Activated T-helper 17 cell treated with anti-CD3 and anti-CD28 coated beads, Interleukin-2, amount 50 U/mL, for 72 hours (primary cell): ENCODE data around the gene DACT2. TPM values are rescaled to one million over a fixed set of nuclear protein-coding genes. Genes with fewer than 3 reads are reported as not detected.
"Not testable (repeated sequence)": the region's sequence is repeated elsewhere in the genome, so short reads cannot be mapped to it uniquely, and the experiment has no call there.

Experiments used
- ATAC-seq: fragments of 150-1000 bp; cut with Tn5 transposase; replicated peaks from 2 replicates; pipeline ENCODE4 v1.10.0; 2021; ENCODE audit warnings: mild to moderate bottlenecking, moderate library complexity
- H3K27ac Mint-ChIP-seq: one replicate; pipeline ENCODE4 v1.8.0; 2022; ENCODE audit warnings: mixed read lengths
- H3K27me3 Mint-ChIP-seq: one replicate; pipeline ENCODE4 v1.8.0; 2022; ENCODE audit warnings: mixed read lengths
- H3K36me3 Mint-ChIP-seq: one replicate; pipeline ENCODE4 v1.8.0; 2022; ENCODE audit warnings: low read depth, mild to moderate bottlenecking, mixed read lengths
- H3K4me1 Mint-ChIP-seq: one replicate; pipeline ENCODE4 v1.8.0; 2022; ENCODE audit warnings: mixed read lengths
- H3K4me3 Mint-ChIP-seq: one replicate; pipeline ENCODE4 v1.8.0; 2022; ENCODE audit warnings: mild to moderate bottlenecking, mixed read lengths
- H3K9me3 Mint-ChIP-seq: one replicate; pipeline ENCODE4 v1.8.0; 2022; ENCODE audit warnings: mixed read lengths
- total RNA-seq, 2 donors: library from RNA; stranded (reverse); gene quantifications; one replicate each; pipeline ENCODE4 v1.2.3, GENCODE V29; 2022

The DACT2 gene
- total RNA-seq, 2 donors from 2014 or later: 0.13 TPM; not detected in 1

DNA sequence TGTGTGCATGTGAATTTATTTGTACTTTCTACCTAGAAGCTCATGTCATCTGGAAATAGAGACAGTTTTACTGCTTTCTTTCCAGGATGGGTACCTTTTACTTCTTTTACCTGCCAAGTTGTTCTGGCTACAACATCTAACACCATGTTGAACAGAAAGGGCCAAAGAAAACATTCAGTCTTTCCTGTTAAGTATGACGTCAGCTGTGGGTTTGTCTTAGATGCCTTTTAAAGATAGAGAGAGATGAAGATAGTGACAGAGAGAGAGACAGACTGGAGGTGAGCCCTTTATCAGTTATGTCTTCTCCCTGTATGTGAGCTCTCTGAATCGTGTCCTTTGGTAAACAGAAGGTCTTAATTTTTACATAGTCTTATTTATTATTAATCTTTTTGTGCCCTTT, 3.4 kb upstream of the DACT2 start:
- H3K36me3 Mint-ChIP-seq: peaks cover 5% of the 10 kb centered on the region
- no peak overlapping the region for H3K27ac Mint-ChIP-seq
- H3K4me3 Mint-ChIP-seq: no peak overlapping the region
- H3K4me1 Mint-ChIP-seq: no peaks in the 10 kb centered on the region
- peaks cover 5% of the 10 kb centered on the region for H3K9me3 Mint-ChIP-seq
- H3K27me3 Mint-ChIP-seq: peaks cover 50% of the 10 kb centered on the region
- ATAC-seq: no peak

DNA sequence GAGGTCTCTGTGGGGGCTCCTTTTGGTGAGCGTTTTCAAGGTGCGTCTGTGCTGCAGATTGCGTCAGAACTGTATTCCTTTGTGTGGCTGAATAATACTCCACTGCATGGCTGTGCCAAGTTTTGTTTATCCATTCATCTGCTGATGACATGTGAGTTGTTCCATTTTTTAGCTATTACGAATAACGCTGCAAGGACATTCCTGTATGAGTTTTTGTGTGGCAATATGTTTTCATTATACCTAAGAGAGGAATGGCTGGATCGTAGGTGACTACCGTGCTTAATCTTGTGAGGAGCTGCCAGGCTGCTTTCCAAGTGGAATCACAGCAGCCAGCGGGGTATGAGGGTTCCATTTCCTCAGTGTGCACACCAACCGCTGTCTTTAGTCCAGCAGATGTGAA, 1.1 kb upstream of the DACT2 start:
- no peak for ATAC-seq

DNA sequence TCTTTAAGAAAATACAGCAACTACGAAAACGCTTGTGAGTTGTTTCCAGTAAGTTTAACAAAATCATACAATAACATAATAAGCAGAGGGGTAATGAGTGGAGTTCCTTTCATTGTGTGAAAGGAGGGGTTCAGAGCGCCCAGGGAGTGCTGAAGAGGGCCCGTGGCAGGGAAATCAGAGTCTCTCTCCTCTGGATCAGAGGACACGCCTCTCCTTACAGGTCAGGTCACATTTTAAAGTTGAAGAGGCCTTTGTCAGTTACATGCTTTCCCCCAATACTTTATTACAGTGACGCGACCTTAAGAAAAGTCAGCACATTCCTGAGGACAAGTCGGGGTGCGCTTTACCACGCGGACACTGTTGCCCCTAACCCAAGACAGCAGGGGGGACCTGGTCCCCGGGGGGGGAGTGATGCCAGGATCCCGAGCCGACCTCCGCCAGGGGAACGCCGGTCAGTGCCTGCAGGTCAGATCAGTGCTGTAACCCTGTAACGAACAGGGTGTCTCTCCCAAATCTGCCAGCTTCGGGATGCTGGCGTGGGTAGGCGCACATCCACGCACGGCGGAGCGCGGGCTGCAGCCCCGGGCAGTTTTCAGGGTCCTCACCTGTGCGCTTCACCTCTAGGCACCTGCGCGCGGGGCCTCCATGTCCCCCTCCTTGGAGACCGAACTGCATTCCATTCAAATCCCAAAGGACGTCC, 848 bp downstream of the DACT2 start:
- peaks cover 34% of the 10 kb centered on the region for H3K27me3 Mint-ChIP-seq
- H3K27ac Mint-ChIP-seq: no peak overlapping the region
- peaks cover 5% of the 10 kb centered on the region for H3K36me3 Mint-ChIP-seq
- peaks cover 5% of the 10 kb centered on the region for H3K9me3 Mint-ChIP-seq
- no peak overlapping the region for H3K4me3 Mint-ChIP-seq
- H3K4me1 Mint-ChIP-seq: no peaks in the 10 kb centered on the region
- ATAC-seq: no peak

More for the DNA sequence above, 1.1 kb upstream of the DACT2 start:
- Mint-ChIP-seq H3K4me1 (no peaks in the 10 kb centered on the region), H3K9me3 (peaks cover 5% of the 10 kb centered on the region), H3K27me3 (peaks cover 34% of the 10 kb centered on the region), H3K4me3 (no peak overlapping the region), H3K36me3 (peaks cover 5% of the 10 kb centered on the region), H3K27ac (no peak overlapping the region)

DNA sequence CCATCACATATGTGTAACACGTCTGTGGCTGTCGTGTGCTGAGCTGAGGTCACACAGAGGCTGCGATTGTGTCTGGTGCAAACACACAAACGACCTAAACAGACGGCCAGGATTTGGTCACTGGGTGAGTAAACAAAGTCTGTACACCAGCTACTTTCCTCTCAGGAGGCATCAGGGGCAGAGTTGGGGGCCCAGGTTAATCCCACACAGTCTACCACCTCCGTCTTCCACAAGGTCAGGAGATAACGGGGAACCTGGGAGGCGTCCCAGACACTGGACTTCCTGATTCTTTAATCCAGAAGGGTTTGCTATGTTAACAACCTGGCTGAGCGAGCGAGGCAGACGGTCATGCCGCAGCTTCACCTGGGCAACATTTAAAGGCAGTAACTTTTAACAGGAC, 1.5 kb downstream of the DACT2 start:
- H3K4me3 Mint-ChIP-seq: no peak overlapping the region
- H3K27me3 Mint-ChIP-seq: peaks cover 35% of the 10 kb centered on the region
- ATAC-seq: no peak

DNA sequence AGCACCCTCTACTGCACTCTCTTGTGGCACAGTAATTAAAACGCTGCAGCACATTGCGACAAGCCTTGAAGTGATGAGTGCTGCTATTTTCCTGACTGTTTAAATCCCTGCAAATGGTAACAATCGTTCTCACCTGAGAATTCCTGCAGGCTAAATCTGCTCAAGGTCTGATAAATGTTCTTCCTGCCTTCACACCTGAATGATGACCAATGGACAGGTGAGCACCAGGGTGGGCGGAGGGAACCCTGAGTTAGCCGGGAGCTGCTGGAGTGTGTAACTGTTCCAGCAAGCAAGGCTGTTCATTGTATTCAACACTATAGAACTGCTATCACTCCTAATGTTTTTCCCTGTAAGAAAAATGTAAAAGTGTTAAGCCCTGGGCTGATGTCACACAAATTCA, 4.0 kb downstream of the DACT2 start:
- Mint-ChIP-seq H3K4me3 (no peak overlapping the region), H3K9me3 (no peaks in the 10 kb centered on the region), H3K4me1 (no peaks in the 10 kb centered on the region), H3K36me3 (no peaks in the 10 kb centered on the region), H3K27me3 (peaks cover 25% of the 10 kb centered on the region), H3K27ac (no peak overlapping the region)
- ATAC-seq: no peak

More for the DNA sequence above, 1.5 kb downstream of the DACT2 start:
- peaks cover 5% of the 10 kb centered on the region for H3K36me3 Mint-ChIP-seq
- H3K4me1 Mint-ChIP-seq: no peaks in the 10 kb centered on the region
- H3K9me3 Mint-ChIP-seq: peaks cover 5% of the 10 kb centered on the region
- no peak overlapping the region for H3K27ac Mint-ChIP-seq

DNA sequence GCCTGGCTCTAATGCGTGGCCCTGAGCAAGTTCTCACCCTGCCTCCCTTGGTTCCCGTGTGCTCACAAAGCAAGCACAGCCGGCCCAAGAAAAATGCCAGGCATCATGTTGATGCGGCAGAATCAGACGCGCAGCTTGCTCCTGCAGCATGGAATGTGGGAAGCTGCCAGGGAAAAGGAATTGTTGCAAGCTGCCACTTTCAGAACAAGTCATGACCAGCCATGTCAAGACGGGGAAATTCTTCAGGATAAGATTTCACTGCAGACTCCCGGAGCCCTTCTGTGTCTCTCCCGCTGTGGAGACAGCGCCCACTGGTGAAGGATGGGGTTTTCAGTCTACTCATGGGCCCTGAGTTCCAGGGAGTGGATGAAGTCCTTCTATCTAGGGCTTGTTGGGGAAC, 4.6 kb downstream of the DACT2 start:
- Mint-ChIP-seq H3K27ac (no peak overlapping the region), H3K9me3 (no peaks in the 10 kb centered on the region), H3K4me1 (no peaks in the 10 kb centered on the region), H3K36me3 (no peaks in the 10 kb centered on the region), H3K4me3 (no peak overlapping the region), H3K27me3 (peaks cover 22% of the 10 kb centered on the region)
- ATAC-seq: no peak

DNA sequence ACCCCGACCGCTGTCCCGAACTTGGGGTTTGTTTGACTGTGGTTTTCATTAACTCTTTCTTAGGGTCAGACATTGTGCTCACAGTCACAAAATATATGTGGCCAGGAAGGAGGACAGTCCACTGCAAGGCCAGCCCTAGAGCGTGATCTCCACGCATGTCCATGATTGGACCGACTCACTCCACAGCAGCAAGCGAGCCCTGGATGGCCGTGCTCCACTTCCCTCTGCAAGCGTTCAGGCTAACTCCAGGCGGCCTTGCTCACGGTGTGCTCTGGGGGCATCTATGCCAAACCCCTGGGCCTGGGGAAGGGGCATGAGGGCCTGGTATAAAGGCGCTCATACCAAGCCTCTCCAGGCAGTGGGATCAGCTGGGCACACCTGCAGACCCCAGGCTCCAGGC, 5.6 kb downstream of the DACT2 start:
- Mint-ChIP-seq H3K4me1 (no peaks in the 10 kb centered on the region), H3K27ac (no peak overlapping the region), H3K36me3 (no peaks in the 10 kb centered on the region), H3K9me3 (no peaks in the 10 kb centered on the region), H3K4me3 (no peak overlapping the region), H3K27me3 (peaks cover 22% of the 10 kb centered on the region)
- no peak for ATAC-seq

DNA sequence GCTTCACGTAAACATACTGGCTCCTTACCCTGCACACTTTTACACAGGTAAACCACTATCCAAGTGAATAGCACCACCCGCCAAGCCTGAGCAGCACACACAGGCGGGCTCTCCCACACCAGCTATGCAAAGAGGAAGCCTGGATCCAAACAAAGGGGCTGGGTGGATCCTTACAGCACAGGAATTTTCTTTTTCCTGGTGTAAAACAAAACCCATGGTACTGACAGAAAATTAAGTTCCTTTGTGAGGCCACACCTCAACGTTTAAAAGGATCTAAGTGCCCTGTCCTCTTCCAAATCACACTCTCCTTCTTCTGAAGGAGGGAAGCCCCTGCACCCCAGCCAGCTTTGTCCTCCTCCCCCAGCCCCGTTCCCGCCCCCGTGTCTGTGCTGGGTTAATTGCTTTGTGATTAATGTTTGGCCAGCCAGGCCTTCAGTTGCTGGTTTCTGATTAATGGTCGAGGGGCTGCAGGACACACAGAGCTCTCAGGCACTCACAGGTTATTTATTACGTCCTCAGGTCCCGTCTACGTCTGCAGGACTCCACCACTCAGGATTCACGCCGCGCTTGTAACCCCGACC, 6.1 kb downstream of the DACT2 start:
- H3K4me3 Mint-ChIP-seq: no peak overlapping the region
- no peaks in the 10 kb centered on the region for H3K9me3 Mint-ChIP-seq
- H3K27ac Mint-ChIP-seq: no peak overlapping the region
- no peaks in the 10 kb centered on the region for H3K36me3 Mint-ChIP-seq
- ATAC-seq: no peak
- peaks cover 20% of the 10 kb centered on the region for H3K27me3 Mint-ChIP-seq
- H3K4me1 Mint-ChIP-seq: no peaks in the 10 kb centered on the region

DNA sequence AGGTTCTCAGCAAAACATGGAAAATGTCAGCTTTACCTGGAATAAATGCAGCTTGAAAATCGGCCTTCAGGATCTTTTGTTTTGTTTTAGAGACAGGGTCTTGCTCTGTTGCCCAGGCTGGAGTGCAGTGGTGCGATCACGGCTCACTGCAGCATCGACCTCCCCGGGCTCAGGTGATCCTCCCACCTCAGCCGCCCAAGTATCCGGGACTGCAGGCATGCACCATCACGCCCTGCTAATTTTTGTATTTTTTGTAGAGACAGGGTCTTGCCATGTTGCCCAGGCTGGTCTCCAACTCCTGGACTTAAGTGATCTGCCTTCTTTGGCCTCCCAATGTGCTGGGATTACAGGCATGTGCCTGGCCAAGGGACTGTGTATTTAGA, 7.5 kb downstream of the DACT2 start:
- not testable (repeated sequence) for H3K9me3 Mint-ChIP-seq, H3K4me3 Mint-ChIP-seq, ATAC-seq, H3K4me1 Mint-ChIP-seq, H3K36me3 Mint-ChIP-seq, H3K27ac Mint-ChIP-seq
- H3K27me3 Mint-ChIP-seq: peaks cover 14% of the 10 kb centered on the region

DNA sequence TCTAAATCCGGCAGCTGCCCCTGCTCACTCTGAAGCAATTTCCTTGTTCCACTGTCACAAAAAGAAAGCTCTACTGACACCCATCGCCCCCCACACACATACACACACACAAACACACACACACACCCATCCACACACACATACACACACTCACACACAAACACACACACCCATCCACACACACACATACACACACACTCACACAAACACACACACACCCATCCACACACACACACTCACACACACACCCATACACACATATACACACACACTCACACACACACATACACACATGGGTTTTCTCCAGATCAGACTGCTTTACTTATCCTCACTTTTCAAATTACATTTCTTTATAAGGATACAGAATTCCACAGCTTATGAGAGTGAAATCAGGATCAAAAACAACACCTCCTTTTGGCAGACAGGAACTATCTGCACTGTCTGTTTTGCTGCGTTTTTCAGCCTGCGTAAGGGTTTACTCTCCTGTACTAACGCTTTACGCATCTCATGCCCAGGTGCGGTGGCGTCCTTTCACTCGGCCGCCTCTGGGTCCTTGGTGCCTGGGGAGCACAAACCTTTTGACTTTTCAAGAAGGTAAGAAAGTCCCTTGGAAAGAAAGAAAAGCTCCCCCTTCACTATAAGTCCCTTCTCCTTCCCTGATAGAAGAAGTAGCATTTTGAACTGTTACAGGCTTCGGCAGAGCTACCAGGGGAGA, 8.0 kb downstream of the DACT2 start:
- Mint-ChIP-seq H3K36me3 (no peaks in the 10 kb centered on the region), H3K4me1 (no peaks in the 10 kb centered on the region), H3K27ac (no peak overlapping the region), H3K9me3 (no peaks in the 10 kb centered on the region), H3K27me3 (peaks cover 14% of the 10 kb centered on the region), H3K4me3 (no peak overlapping the region)
- ATAC-seq: no peak

DNA sequence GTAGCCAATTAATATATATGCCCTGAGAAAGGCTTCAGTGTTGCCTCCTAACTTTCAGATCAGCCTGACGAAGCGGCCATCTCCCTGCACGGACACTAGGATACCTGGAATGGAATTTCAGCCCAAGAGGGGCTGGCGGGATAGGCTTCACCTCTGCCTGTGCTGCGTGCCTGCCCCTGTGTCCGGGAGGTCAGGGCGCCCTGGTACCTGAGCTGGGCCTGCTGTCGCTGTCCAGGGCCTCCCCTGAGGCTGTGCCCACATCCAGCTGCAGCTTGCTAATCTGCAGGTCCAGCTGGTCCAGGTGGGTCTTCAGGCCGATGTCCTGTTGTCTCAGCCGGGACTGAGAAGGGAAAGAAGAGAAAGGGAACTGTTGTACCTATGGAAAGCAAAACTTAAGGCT, 8.6 kb downstream of the DACT2 start:
- Mint-ChIP-seq H3K36me3 (no peaks in the 10 kb centered on the region), H3K27me3 (peaks cover 12% of the 10 kb centered on the region), H3K27ac (no peak overlapping the region), H3K4me1 (no peaks in the 10 kb centered on the region), H3K9me3 (no peaks in the 10 kb centered on the region), H3K4me3 (no peak overlapping the region)
- no peak for ATAC-seq

DNA sequence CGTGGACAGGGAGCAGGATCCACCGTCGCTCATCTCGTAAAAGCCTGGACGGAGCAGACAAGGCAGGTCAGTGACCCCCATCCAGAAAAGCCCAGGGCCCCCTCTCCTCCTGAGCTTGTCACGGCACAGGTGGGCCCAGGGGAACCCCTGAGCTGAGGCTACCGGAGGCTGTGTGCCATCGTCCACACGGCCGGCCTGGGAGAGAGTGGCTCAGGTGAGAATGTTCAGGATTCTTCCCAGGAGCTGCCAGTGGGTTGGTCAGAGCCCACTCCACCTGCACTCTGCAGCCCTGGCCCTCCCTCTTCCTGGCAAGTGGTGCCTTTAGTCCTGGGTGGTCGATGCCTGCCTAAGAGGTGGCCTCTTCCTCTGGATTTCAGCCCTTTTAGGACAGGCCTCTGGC, 9.2 kb downstream of the DACT2 start:
- Mint-ChIP-seq H3K27me3 (peaks cover 7% of the 10 kb centered on the region), H3K4me1 (no peaks in the 10 kb centered on the region), H3K4me3 (no peak overlapping the region), H3K27ac (no peak overlapping the region), H3K9me3 (no peaks in the 10 kb centered on the region), H3K36me3 (no peaks in the 10 kb centered on the region)
- ATAC-seq: no peak

DNA sequence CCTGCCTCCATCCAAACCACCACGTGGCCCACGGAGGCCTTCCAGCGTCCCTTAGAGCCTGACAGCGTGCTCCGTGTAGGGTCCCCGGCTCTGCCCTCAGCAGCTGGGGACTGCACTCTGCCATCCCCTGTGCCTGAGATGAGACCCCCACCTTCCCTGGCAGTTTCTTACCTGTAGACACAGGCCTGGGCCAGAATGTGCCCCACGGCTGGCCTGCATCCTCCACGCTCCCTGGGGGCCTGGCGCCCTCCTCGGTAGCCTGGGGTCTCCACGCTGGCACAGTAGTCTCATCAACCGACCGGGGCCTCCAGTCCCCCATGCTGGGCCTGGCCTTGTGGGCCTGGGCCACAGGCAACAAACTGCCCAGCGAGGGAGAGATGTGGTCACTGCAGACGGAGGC, 9.6 kb downstream of the DACT2 start:
- H3K27me3 Mint-ChIP-seq: peaks cover 8% of the 10 kb centered on the region
- ATAC-seq: no peak
- H3K27ac Mint-ChIP-seq: no peak overlapping the region
- no peaks in the 10 kb centered on the region for H3K9me3 Mint-ChIP-seq
- H3K36me3 Mint-ChIP-seq: no peaks in the 10 kb centered on the region
- H3K4me3 Mint-ChIP-seq: no peak overlapping the region
- no peaks in the 10 kb centered on the region for H3K4me1 Mint-ChIP-seq

DNA sequence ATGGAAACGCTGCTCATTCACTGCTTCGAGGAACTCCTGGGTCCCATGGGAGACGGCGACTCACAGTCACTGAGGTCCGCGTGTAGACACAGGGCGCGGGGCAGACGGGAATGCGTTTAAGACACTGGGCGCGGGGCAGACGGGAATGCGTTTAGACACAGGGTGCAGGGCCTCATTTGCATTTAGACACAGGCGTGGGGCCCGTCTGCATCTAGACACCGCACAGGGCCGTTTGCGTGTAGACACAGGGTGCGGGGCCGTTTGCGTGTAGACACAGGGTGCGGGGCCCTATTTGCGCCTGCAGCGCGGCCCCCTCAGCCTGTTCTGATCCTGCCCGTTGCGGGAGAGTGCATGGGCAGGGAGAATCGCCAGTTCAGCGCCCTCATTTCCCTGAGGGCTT, 10.4 kb downstream of the DACT2 start:
- H3K4me3 Mint-ChIP-seq: no peak overlapping the region
- H3K27ac Mint-ChIP-seq: no peak overlapping the region
- ATAC-seq: no peak
- H3K9me3 Mint-ChIP-seq: no peaks in the 10 kb centered on the region
- peaks cover 8% of the 10 kb centered on the region for H3K27me3 Mint-ChIP-seq
- no peaks in the 10 kb centered on the region for H3K4me1 Mint-ChIP-seq
- H3K36me3 Mint-ChIP-seq: no peaks in the 10 kb centered on the region
